Kidney tubule cell (primary cell): ENCODE results near the gene CLCA1.
A peak's percentile ranks its signal among the peaks of the same experiment; 100 is the strongest.

Source experiments
- DNase-seq: peaks from one replicate; pipeline ENCODE4 v3.0.0-alpha.2; 2018; ENCODE audit warnings: low spot score

CLCA1 gene

DNA sequence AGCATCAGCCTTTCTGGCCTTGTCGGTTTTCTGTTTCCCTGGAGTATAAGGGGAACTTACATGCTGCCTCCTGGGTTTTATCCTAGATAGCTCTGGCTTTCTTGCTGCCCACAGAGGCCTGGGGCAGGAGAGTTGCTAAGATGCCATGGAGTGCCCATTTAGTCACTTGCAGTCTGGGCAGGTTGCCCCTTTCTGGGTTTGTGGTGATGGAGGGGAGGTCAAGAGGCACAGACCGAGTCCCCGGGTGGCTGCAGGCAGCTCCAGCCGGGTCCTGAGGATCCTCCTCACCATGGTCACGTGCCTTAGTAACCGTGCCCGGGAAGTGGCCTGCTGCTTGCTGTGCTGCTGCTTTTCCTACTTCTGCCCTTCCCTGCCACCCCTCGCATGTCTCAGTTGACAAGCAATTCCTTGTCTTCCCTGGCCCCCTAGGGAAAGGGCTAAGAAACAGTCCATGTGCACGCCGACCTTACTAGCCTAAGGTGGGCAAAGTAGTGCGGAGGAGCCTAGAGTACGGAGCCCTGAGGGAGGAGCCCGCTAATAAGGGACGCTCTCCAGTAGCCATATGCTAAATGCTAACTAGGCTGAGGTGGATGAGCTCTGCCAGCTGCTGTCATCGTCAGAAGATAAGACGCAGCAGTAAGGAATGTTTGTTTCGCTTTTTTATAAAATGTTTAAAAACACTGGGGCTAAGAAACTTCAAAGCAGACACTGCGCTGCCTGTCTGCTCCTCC, 34.8 kb downstream of the CLCA1 start:
- peak; percentile 17 for DNase-seq

- no peak for DNase-seq
Observed at GRCh38 chr1:86504137-86504479, 35.4 kb downstream of the CLCA1 start.

DNA sequence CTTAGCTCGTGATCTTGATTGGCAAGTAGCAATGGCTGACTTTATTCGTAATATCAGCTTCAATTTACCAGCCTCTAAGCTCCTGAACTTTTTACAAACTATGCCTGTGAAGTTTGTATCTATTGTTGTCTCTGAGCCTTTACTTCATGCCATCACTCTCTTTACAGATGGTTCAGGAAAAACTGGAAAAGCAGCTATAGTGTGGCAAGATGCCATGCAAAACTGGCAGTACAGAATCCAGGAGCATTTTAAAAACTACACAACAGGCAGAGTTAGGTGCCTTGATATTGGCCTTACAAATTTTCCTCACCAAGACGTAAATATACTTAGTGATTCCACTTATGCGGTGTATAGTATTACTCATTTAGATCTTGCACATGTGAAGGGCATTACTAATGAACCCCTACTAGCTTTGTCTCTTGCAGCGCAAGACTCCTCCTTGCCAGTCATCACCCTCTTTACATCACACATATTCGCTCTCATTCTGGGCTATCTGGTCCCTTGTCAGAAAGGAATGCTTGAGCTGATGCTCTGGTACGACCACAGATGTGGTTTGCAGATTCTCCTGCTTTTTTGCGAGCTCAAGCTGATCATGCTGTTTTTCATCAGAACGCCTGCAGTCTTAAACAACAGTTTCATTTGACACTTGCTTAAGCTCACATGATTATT, 36.3 kb downstream of the CLCA1 start:
- no peak for DNase-seq

DNA sequence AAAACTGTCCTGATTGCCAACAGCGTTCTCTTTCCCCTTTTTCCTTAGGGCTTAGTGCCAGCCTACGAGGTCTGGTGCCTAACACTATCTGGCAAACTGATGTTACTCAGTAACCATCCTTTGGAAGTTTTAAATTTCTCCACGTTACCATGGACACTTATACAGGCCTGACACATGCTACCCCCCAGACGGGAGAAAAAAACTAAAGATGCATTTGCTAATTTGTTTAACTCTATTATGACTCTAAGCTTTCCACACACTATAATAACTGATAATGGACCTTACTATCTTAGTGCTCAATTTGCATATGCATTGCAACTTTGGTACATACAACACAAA, 36.8 kb downstream of the CLCA1 start:
- no peak for DNase-seq

DNA sequence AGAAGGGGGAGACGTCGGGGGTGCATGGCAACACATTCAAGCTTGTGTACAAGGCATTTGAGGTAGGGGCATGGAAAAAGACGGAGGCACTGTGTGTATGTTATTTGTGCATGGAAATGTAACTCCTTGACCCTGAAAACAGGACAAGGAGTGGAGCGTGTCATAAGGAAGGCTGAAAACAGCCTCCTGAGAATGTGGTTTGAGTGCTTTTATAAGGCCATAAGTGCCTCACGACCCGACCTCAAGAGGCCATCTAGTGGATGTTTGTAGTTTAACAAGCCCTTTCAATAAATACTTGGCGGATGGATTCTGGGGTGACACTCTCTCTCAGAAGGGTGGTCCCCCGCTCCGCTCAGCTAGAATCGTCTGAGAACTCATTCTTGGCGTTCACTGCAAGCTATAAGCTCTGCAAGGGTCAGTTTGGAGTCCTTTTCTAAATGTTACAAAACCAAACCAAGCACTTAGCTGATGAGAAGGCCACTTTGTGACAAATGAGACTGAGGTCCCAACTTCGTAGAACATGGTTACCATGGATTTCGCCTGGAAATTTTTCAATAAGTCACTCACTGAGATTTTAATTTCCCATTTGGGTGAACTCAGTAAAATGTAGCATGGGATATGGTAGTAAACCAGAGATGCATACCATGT, 39.3 kb downstream of the CLCA1 start:
- peak; percentile 12 for DNase-seq

- no peak for DNase-seq
Observed at GRCh38 chr1:86508583-86508969, 39.8 kb downstream of the CLCA1 start.

DNA sequence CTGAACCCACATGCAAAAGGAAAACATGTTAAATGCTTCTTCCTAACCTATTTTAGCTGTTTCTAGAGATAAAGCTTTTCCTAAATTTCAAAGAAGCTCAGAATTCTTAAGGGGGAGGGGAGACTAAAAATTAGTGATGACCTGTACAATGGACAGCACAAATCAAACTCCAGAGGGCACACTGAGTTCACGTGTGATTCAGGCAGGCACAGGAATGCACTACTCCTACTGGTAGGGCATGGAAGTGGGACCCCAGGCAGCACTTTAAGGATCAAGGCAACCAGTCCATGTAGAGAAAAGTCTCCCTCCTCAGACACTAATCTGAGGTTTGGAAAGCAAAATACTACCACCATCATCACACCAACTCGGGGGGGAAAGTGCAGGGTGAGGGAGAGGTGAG, 46.9 kb downstream of the CLCA1 start:
- DNase-seq: peak; percentile 53

GRCh38 chr1:86516335-86516734, 47.6 kb downstream of the CLCA1 start:
- peak; percentile 64 for DNase-seq

GRCh38 chr1:86517336-86517735, 48.6 kb downstream of the CLCA1 start:
- DNase-seq: peak; percentile 91

- no peak for DNase-seq
Observed at GRCh38 chr1:86520789-86521521, 52.2 kb downstream of the CLCA1 start.

DNA sequence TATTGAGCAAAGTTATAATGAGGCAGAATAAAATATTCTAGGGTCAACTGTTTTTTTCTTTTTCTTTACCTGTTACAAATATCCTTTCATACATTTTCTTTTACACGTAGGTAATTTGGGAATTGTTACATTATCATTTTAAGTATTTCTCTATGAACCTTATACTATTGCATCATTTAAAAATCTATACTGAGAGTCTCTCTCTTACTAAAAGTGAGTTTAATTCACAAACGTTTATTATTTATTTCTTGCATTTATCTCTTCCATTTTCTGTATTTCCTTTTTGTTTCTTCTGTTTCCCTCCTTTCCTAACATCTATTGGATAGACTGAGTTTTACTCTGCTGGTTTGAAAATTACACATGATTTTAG, 52.8 kb downstream of the CLCA1 start:
- DNase-seq: no peak

DNA sequence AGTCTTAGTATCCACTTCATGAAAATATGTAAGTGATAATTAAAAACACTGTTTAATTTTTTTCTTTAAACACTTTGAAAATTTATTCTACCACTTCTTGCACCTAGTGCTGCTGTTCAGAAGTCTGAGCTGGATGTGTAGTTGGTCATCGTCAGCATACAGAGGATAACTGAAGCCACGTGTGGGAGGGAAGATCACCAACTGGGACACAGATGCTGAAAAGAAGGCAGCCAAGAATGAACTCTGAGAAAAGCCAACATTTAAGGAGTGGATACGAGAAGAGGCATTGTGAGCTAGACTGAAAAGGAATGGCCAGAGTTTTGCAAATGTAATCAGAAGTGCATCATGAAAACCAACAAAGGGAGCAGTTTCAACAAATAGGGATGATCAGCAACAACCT, 53.5 kb downstream of the CLCA1 start:
- DNase-seq: no peak

- no peak for DNase-seq
Observed at GRCh38 chr1:86523670-86524354, 55.1 kb downstream of the CLCA1 start.

DNA sequence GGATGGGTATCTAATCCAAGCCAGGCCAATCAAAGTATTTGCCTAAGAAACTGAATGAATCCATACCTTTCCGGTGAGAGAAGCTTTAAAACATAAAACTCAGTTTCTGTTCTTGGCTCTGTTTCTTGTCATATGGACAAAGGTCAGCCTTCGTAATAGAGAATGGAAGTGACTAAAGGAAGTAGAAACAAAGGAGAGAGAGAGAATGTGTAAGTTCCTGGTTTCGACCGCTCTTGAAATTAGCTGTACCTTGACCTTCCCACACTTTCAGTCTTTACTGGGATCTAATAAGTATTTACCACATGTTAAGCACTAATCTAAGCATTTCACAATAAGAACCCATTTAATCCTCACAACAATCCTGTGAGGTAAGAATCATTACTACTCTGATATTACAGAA, 58.6 kb downstream of the CLCA1 start:
- no peak for DNase-seq

DNA sequence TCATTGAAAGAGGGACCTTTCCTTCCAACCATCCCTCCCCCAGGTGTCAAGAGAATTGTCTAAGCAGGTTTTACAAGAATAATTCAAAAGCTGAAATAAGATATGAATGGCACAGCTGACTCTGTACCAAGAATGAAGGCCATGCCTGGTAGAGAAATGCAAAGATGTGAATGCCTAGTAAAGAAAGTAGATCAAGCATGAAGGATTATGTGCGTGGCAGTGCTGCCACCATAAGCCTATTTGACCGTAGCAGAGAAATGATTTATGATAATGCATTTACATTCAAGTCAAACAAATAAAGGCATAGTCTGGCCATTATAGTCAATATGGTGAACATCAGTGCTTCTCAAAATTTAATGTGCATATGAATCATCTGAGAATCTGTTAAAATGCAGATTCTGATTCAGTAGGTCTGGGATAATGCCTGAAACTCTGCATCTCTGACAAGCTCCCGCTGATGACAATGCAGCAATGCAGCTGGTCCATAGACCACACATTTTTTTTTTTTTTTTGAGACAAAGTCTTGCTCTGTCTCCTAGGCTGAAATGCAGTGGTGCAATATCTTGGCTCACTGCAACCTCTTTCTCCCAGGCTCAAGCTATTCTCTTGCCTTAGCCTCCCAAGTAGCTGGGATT, 61.6 kb downstream of the CLCA1 start:
- no peak for DNase-seq

GRCh38 chr1:86537928-86538695, 69.4 kb downstream of the CLCA1 start:
- no peak for DNase-seq

DNA sequence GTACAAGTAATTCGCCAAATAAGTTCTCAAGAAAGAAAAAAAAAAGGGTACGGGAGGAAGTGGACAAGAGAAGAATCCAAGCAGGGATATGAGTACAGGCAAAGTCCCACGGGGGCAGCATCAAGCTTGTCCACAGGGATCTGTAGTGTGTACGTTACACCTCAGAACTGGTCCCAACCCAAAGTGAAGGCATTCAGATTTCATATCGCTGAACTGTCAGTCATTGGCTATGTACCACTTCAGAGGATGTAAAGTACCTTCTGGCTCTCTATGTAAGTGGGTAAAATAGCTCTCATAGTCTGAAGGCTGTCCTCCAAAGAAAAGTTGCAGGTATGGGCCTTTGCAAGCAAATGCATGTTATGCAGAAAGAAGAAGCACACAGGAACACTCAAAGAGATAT, 70.0 kb downstream of the CLCA1 start:
- DNase-seq: no peak

DNA sequence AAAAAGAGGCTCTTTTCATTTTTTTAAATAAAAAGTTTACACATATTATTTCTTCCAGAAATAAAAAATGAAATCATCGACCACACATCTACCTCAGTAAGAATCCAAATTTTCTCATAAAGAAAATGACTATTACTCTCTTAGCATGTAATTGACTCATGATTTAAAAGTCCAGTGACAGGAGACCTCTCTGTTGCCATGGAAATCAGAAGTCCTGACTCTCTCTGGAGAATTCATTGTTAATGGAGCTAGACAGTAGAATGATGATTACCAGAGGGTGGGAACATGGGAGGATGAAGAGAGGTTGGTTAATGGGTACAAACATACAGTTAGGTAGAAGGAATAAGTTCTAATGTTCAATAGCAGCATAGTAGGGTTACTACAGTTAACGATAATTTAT, 73.1 kb downstream of the CLCA1 start:
- DNase-seq: peak; percentile 23

DNA sequence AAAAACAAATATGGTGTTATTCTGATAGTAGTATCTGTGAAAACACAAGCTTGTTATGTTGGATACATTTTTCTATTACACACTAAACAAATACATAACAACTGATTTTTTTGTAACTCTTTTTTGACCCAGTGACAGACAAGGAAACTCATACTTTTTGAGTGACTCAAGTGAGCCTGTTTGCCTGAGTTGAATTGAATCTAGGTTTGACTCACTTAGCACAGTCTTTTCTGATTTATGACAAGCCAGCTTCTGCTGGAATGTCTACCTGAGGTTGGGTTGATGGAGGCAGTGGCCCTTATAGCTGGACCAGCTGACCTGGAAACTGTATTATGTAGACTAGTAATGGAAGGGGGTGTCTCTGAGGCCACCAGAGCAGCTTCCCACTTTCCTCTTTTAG, 73.9 kb downstream of the CLCA1 start:
- peak; percentile 90 for DNase-seq

GRCh38 chr1:86546787-86547221, 78.1 kb downstream of the CLCA1 start, which contains the start of gene CLCA4:
Gene CLCA4 (plus strand): TSS chr1:86547078. CDS start chr1:86547120, 42 bp downstream.
- no peak for DNase-seq

- DNase-seq: no peak
Observed at GRCh38 chr1:86548839-86549238, 80.1 kb downstream of the CLCA1 start.
